H9 (cell line): ENCODE data around the gene FADS1. TPM values are rescaled to one million over a fixed set of nuclear protein-coding genes. Genes with fewer than 3 reads are reported as not detected.
A peak's percentile ranks its signal among the peaks of the same experiment; 100 is the strongest.

Experiments used
- DNase-seq: peaks from one replicate; pipeline ENCODE4 v3.0.0-alpha.2; 2017
- H2AFZ ChIP-seq: one replicate; pipeline ENCODE4 v1.6.1; 2013; ENCODE audit warnings: mild to moderate bottlenecking, low read length, control low read depth, moderate library complexity
- H2AK5ac ChIP-seq: 2 replicates; pipeline ENCODE4 v1.6.1; 2013; ENCODE audit warnings: low read length, control low read depth, mixed read lengths; ENCODE audit not compliant: insufficient read length
- H2BK120ac ChIP-seq: one replicate; pipeline ENCODE4 v1.6.1; 2013; ENCODE audit warnings: low read depth, mild to moderate bottlenecking, low read length, control low read depth, inconsistent platforms; ENCODE audit not compliant: poor library complexity, severe bottlenecking
- H2BK12ac ChIP-seq: 2 replicates; pipeline ENCODE4 v1.6.1; 2013; ENCODE audit warnings: low read length, control low read depth, mixed read lengths, low read depth; ENCODE audit not compliant: insufficient read length
- H2BK15ac ChIP-seq: 2 replicates; pipeline ENCODE4 v1.6.1; 2013; ENCODE audit warnings: low read depth, low read length, control low read depth
- H2BK20ac ChIP-seq: one replicate; pipeline ENCODE4 v1.6.1; 2013; ENCODE audit warnings: low read depth, mild to moderate bottlenecking, low read length, control low read depth, inconsistent platforms; ENCODE audit not compliant: poor library complexity, severe bottlenecking
- H2BK5ac ChIP-seq: 2 replicates; pipeline ENCODE4 v1.6.1; 2013; ENCODE audit warnings: low read length, control low read depth, mixed read lengths; ENCODE audit not compliant: insufficient read length
- H3K14ac ChIP-seq: 2 replicates; pipeline ENCODE4 v1.6.1; 2013; ENCODE audit warnings: low read length, control low read depth; ENCODE audit not compliant: insufficient read depth
- H3K18ac ChIP-seq: 2 replicates; pipeline ENCODE4 v1.6.1; 2013; ENCODE audit warnings: low read depth, mild to moderate bottlenecking, mixed read lengths, low read length, control low read depth; ENCODE audit not compliant: insufficient read length
- H3K23ac ChIP-seq: 2 replicates; pipeline ENCODE4 v1.6.1; 2013; ENCODE audit warnings: low read length, control low read depth, mixed read lengths, low read depth; ENCODE audit not compliant: insufficient read length
- H3K23me2 ChIP-seq: 2 replicates; pipeline ENCODE4 v1.6.1; 2013; ENCODE audit warnings: low read depth, mild to moderate bottlenecking, mixed read lengths, low read length, control low read depth; ENCODE audit not compliant: insufficient read length, poor library complexity, severe bottlenecking
- H3K27ac ChIP-seq: 2 replicates; pipeline ENCODE4 v1.5.1; 2013; ENCODE audit warnings: low read length, control low read depth, mixed read lengths, low read depth; ENCODE audit not compliant: insufficient read length
- H3K27me3 ChIP-seq: 2 replicates; pipeline ENCODE4 v1.6.1; 2013; ENCODE audit warnings: low read length, control low read depth, inconsistent platforms; ENCODE audit not compliant: insufficient read depth
- H3K4ac ChIP-seq: 2 replicates; pipeline ENCODE4 v1.6.1; 2013; ENCODE audit warnings: low read depth, mild to moderate bottlenecking, control low read depth, inconsistent platforms, low read length, moderate library complexity
- H3K4me1 ChIP-seq: 2 replicates; pipeline ENCODE4 v1.6.1; 2013; ENCODE audit warnings: low read length, control low read depth, inconsistent platforms; ENCODE audit not compliant: insufficient read depth
- H3K4me2 ChIP-seq: 2 replicates; pipeline ENCODE4 v1.6.1; 2013; ENCODE audit warnings: low read length, control low read depth, mixed read lengths; ENCODE audit not compliant: insufficient read length, insufficient read depth
- H3K56ac ChIP-seq: 2 replicates; pipeline ENCODE4 v1.6.1; 2013; ENCODE audit warnings: low read depth, mild to moderate bottlenecking, mixed read lengths, low read length, control low read depth; ENCODE audit not compliant: insufficient read length
- H3K79me1 ChIP-seq: 2 replicates; pipeline ENCODE4 v1.6.1; 2013; ENCODE audit warnings: low read depth, mild to moderate bottlenecking, moderate library complexity, low read length, control low read depth, inconsistent platforms; ENCODE audit not compliant: insufficient read depth, poor library complexity, severe bottlenecking
- H3K79me2 ChIP-seq: 2 replicates; pipeline ENCODE4 v1.6.1; 2013; ENCODE audit warnings: low read length, control low read depth, inconsistent platforms; ENCODE audit not compliant: insufficient read depth
- H3K9ac ChIP-seq: 2 replicates; pipeline ENCODE4 v1.6.1; 2013; ENCODE audit warnings: low read length, control low read depth, mixed read lengths; ENCODE audit not compliant: insufficient read length; ENCODE audit errors: extremely low read depth
- H3K9me3 ChIP-seq: one replicate; pipeline ENCODE4 v1.6.1; 2013; ENCODE audit warnings: low read depth, low read length, inconsistent platforms; ENCODE audit not compliant: control insufficient read depth
- H3T11ph ChIP-seq: one replicate; pipeline ENCODE4 v1.6.1; 2013; ENCODE audit warnings: mild to moderate bottlenecking, low read length, control low read depth, inconsistent platforms
- H4K20me1 ChIP-seq: one replicate; pipeline ENCODE4 v1.6.1; 2013; ENCODE audit not compliant: control insufficient read depth, insufficient read length, insufficient read depth
- H4K5ac ChIP-seq: 2 replicates; pipeline ENCODE4 v1.6.1; 2013; ENCODE audit warnings: low read depth, mild to moderate bottlenecking, mixed read lengths, low read length, control low read depth; ENCODE audit not compliant: insufficient read length
- H4K8ac ChIP-seq: replicated peaks from 2 replicates; pipeline ENCODE4 v1.6.1; 2013; ENCODE audit warnings: low read length, control low read depth, mixed read lengths, low read depth; ENCODE audit not compliant: insufficient read length
- H4K91ac ChIP-seq: 2 replicates; pipeline ENCODE4 v1.6.1; 2013; ENCODE audit warnings: low read depth, mild to moderate bottlenecking, moderate library complexity, mixed read lengths, low read length, control low read depth; ENCODE audit not compliant: insufficient read length
- H3K27ac Mint-ChIP-seq, 3 experiments: 2 replicates in 2 of 3; 3 replicates in 1 of 3; pipeline ENCODE4 v1.8.0; 2020 to 2021; ENCODE audit warnings: mixed read lengths in 3 of 3, mild to moderate bottlenecking in 1 of 3, moderate library complexity in 1 of 3
- H3K27me3 Mint-ChIP-seq: 2 replicates; pipeline ENCODE4 v1.8.0; 2021; ENCODE audit warnings: low read depth, mild to moderate bottlenecking, moderate library complexity, mixed read lengths
- H3K36me3 Mint-ChIP-seq, 3 experiments: 2 replicates in 2 of 3; 3 replicates in 1 of 3; pipeline ENCODE4 v1.8.0; 2020 to 2021; ENCODE audit warnings: low read depth in 3 of 3, mixed read lengths in 3 of 3; ENCODE audit not compliant: insufficient read depth in 1 of 3
- H3K4me1 Mint-ChIP-seq, 2 experiments: 2 replicates each; pipeline ENCODE4 v1.8.0; 2020; ENCODE audit warnings: mixed read lengths in 2 of 2
- H3K4me3 Mint-ChIP-seq, 2 experiments: 2 replicates in 1 of 2; 3 replicates in 1 of 2; pipeline ENCODE4 v1.8.0; 2020 to 2021; ENCODE audit warnings: mild to moderate bottlenecking in 2 of 2, mixed read lengths in 2 of 2, moderate library complexity in 1 of 2
- H3K9me3 Mint-ChIP-seq, 2 experiments: 2 replicates in 1 of 2; 3 replicates in 1 of 2; pipeline ENCODE4 v1.8.0; 2020; ENCODE audit warnings: mild to moderate bottlenecking in 2 of 2, mixed read lengths in 2 of 2, moderate library complexity in 1 of 2
- WGBS: extraction: QIAGEN DNeasy Blood & Tissue Kit; methylation state at CpG from one replicate; pipeline ENCODE4 v1.1.7; 2013; ENCODE audit warnings: missing lambda C conversion rate, low lambda C conversion rate, mixed read lengths; ENCODE audit not compliant: insufficient read length; ENCODE audit errors: extremely low coverage; 5-methylcytosine and 5-hydroxymethylcytosine counted together
- total RNA-seq: library from RNA; stranded (reverse); gene quantifications from 2 replicates; pipeline ENCODE4 v1.2.1, GENCODE V29; 2021
- TF ChIP-seq, protein P1 (sequence below): fragments of 200-600 bp; sonication (generic); conservative IDR thresholded peaks from 3 replicates; pipeline ENCODE4 v1.8.0; 2021; ENCODE audit warnings: antibody characterized with exemption, mild to moderate bottlenecking

Gene FADS1
- total RNA-seq, 1 experiment from 2014 or later = 125 TPM

DNA sequence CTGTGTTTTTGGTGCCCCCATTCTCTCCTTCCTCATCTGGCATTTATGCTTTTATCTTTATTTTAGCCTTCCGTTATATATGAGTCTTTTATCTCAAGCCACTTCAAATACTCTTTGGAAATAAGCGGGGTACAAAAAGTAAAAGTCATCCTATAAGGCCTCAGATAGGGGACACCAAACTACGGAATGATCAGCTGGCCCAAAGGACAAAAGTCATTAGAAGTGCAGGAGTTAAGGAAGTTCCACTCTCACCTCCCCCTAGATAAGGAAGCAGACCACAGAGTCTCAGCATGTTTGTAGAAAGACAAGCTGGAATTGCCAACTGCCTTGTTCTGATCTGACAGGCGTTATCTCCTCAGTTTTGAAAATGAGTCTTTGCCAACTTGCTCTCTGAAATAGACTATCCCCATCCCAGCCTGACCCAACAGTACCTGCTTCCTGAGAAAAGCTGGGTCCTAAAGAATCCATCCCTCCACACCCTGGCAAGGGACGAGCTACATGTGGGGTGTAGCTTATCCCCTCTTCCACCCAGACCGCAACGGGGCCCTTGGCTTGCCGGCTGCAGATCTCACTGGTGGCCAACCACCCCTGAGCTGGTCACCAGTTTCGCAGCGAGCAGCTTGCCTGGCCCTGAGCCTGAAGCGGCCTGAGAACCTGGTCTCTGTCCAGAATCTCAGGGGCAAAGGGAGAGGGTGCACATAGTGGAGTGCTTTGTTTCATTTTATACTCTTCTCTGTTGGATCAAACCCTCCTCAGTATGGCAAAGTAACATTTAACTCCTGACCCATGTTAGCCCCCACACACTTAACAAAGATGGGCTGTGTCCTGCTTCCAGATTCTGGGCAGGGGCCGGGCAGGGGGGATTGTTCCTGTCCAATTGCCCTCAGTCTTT, 25.1 kb upstream of the FADS1 start:
- Histone ChIP-seq H2BK120ac (no peak overlapping the region), H3K27ac (no peak overlapping the region), H3K56ac (no peak overlapping the region), H3K4ac (no peak overlapping the region), H3K4me2 (no peak overlapping the region), H3K4me1 (no peaks in the 10 kb centered on the region), H3K27me3 (no peaks in the 10 kb centered on the region), H4K91ac (no peak overlapping the region), H4K20me1 (peaks cover 3% of the 10 kb centered on the region), H2BK20ac (no peak overlapping the region), H3K9ac (no peak overlapping the region), H3K79me2 (no peaks in the 10 kb centered on the region; the same call in 1 of the 2 replicates), H3K23ac (no peak overlapping the region), H3T11ph (no peak overlapping the region), H2AFZ (no peak overlapping the region), H4K8ac (no peak overlapping the region), H2BK15ac (no peak overlapping the region), H4K5ac (no peak overlapping the region), H3K14ac (no peak overlapping the region), H2BK5ac (no peak overlapping the region), H2AK5ac (no peak overlapping the region), H2BK12ac (no peak overlapping the region), H3K23me2 (no peaks in the 10 kb centered on the region), H3K9me3 (no peaks in the 10 kb centered on the region), H3K79me1 (peaks cover 2% of the 10 kb centered on the region), H3K18ac (no peak overlapping the region)
- DNase-seq = no peak
- WGBS = no CpG with 5 or more reads among the region's 12 CpGs
- peak overlapping the region in 1 of 3 experiments; percentile 8; a peak in 2 of 7 replicates for H3K27ac Mint-ChIP-seq
- H3K4me1 Mint-ChIP-seq = peaks cover 3 to 8% of the 10 kb centered on the region in 2 experiments; a peak in 3 of 4 replicates
- H3K9me3 Mint-ChIP-seq = no peaks in the 10 kb centered on the region
- TF ChIP-seq, protein P1, sequence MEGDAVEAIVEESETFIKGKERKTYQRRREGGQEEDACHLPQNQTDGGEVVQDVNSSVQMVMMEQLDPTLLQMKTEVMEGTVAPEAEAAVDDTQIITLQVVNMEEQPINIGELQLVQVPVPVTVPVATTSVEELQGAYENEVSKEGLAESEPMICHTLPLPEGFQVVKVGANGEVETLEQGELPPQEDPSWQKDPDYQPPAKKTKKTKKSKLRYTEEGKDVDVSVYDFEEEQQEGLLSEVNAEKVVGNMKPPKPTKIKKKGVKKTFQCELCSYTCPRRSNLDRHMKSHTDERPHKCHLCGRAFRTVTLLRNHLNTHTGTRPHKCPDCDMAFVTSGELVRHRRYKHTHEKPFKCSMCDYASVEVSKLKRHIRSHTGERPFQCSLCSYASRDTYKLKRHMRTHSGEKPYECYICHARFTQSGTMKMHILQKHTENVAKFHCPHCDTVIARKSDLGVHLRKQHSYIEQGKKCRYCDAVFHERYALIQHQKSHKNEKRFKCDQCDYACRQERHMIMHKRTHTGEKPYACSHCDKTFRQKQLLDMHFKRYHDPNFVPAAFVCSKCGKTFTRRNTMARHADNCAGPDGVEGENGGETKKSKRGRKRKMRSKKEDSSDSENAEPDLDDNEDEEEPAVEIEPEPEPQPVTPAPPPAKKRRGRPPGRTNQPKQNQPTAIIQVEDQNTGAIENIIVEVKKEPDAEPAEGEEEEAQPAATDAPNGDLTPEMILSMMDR = no peak
- H3K36me3 Mint-ChIP-seq = peaks cover 62 to 91% (median 89%) of the 10 kb centered on the region in 3 experiments
- H3K4me3 Mint-ChIP-seq = no peak overlapping the region
- H3K27me3 Mint-ChIP-seq = no peaks in the 10 kb centered on the region
